K562 (cell line): ENCODE results near the gene MVD. TPM values are rescaled to one million over a fixed set of nuclear protein-coding genes. Genes with fewer than 3 reads are reported as not detected.

Source experiments
- CBFA2T2 ChIP-seq: fragments of 450-650 bp; conservative IDR thresholded peaks from 2 replicates; pipeline ENCODE4 v1.6.1; 2017; ENCODE audit warnings: mild to moderate bottlenecking
- ESRRB ChIP-seq: fragments of 250-450 bp; sonication (Bioruptor Pico); IDR thresholded peaks from 2 replicates; pipeline ENCODE4 v1.5.0; 2020; ENCODE audit warnings: mild to moderate bottlenecking, moderate library complexity, borderline replicate concordance
- FOXK2 ChIP-seq, 2 experiments: fragments of 450-650 bp; IDR thresholded peaks in 1 of 2; conservative IDR thresholded peaks in 1 of 2; 2 replicates each; pipeline ENCODE4 v1.6.1; 2016; ENCODE audit warnings: low read depth in 2 of 2, mild to moderate bottlenecking in 1 of 2
- GABPA ChIP-seq: fragments of 200-800 bp; sonication (Bioruptor generic); conservative IDR thresholded peaks from 2 replicates; pipeline ENCODE4 v1.6.1; 2016; ENCODE audit warnings: low read depth, missing genetic modification characterization, missing compliant biosample characterization
- KDM2B ChIP-seq: fragments of 250-450 bp; sonication (Bioruptor Pico); IDR thresholded peaks from 2 replicates; pipeline ENCODE4 v1.8.0; 2021; ENCODE audit warnings: mild to moderate bottlenecking, moderate library complexity
- MCM5 ChIP-seq: fragments of 450-650 bp; IDR thresholded peaks from 2 replicates; pipeline ENCODE4 v1.6.1; 2016; ENCODE audit warnings: low read depth
- MTA3 ChIP-seq: fragments of 450-650 bp; formaldehyde crosslinking; IDR thresholded peaks from 2 replicates; pipeline ENCODE4 v1.6.1; 2017; ENCODE audit warnings: mild to moderate bottlenecking, borderline replicate concordance
- PCBP1 ChIP-seq: fragments of 200-400 bp; formaldehyde crosslinking; IDR thresholded peaks from 2 replicates; pipeline ENCODE4 v1.6.1; 2018; ENCODE audit warnings: mild to moderate bottlenecking, low read depth, low read length; ENCODE audit not compliant: poor library complexity, severe bottlenecking
- RBM14 ChIP-seq: fragments of 200-400 bp; formaldehyde crosslinking; IDR thresholded peaks from 2 replicates; pipeline ENCODE4 v1.6.1; 2018; ENCODE audit warnings: low read depth, mild to moderate bottlenecking, low read length, moderate library complexity, borderline replicate concordance; ENCODE audit not compliant: insufficient read depth
- SOX6 ChIP-seq: fragments of 450-650 bp; IDR thresholded peaks from 2 replicates; pipeline ENCODE4 v1.6.1; 2014; ENCODE audit warnings: mild to moderate bottlenecking
- TEAD4 ChIP-seq, 2 experiments: sonication (generic) in 1 of 2; formaldehyde crosslinking in 1 of 2; IDR thresholded peaks; 2 replicates each; pipeline versions ENCODE4 v1.6.1 to v1.8.0; 2012 to 2022; ENCODE audit warnings: borderline replicate concordance in 1 of 2, inconsistent platforms in 1 of 2, low read length in 1 of 2, mild to moderate bottlenecking in 1 of 2, missing genetic modification reagents in 1 of 2
- ZNF561 ChIP-seq: fragments of 450-650 bp; formaldehyde crosslinking; conservative IDR thresholded peaks from 2 replicates; pipeline ENCODE4 v1.4.0; 2020; ENCODE audit warnings: mild to moderate bottlenecking, moderate library complexity
- ZNF77 ChIP-seq: fragments of 250-450 bp; sonication (Bioruptor Pico); IDR thresholded peaks from 2 replicates; pipeline ENCODE4 v1.5.0; 2020
- polyA plus RNA-seq, 8 experiments: library from polyadenylated mRNA; depleted of rRNA in 4 of 8; stranded (reverse) in 5 of 8; unstranded in 3 of 8; fragments of >200 nt; fragmentation: Nextera tagmentation in 2 of 8; fragmentation: Illumina TruSeq in 1 of 8; extraction: Ambion mirVana in 2 of 8; extraction: Trizol in 1 of 8; gene quantifications; 2 replicates each; pipeline versions ENCODE4 v1.2.1 to v1.2.3, GENCODE V29; 2011 to 2014; ENCODE audit warnings: inconsistent platforms in 1 of 8, missing spikeins in 1 of 8
- total RNA-seq, 7 experiments: library from RNA; depleted of rRNA in 6 of 7; stranded (reverse); fragments of >200 nt in 6 of 7; fragmentation: Illumina TruSeq in 2 of 7; extraction: Trizol in 2 of 7; gene quantifications; 2 replicates each; pipeline versions ENCODE4 v1.2.1 to v1.2.3, GENCODE V29; 2011 to 2021; ENCODE audit warnings: low replicate concordance in 1 of 7
- TF ChIP-seq, protein P1 (sequence below): sonication (generic); formaldehyde crosslinking; IDR thresholded peaks from 2 replicates; pipeline ENCODE4 v1.8.1; 2023; ENCODE audit warnings: mild to moderate bottlenecking, missing genetic modification reagents
- TF ChIP-seq, protein P2 (sequence below): fragments of 250-450 bp; sonication (Bioruptor Pico); IDR thresholded peaks from 2 replicates; pipeline ENCODE4 v1.5.0; 2021
- TF ChIP-seq, protein P3 (sequence below): sonication (generic); formaldehyde crosslinking; IDR thresholded peaks from 2 replicates; pipeline ENCODE4 v1.8.1; 2023; ENCODE audit warnings: mild to moderate bottlenecking, missing genetic modification reagents, moderate library complexity
- TF ChIP-seq, protein P4 (sequence below), 2 experiments: IDR thresholded peaks; 2 replicates each; pipeline ENCODE4 v1.6.1; 2012; ENCODE audit warnings: improper control_type of control experiment in 2 of 2, low read depth in 2 of 2, low read length in 2 of 2, borderline replicate concordance in 1 of 2
- TF ChIP-seq, protein P5 (sequence below): fragments of 450-650 bp; formaldehyde crosslinking; IDR thresholded peaks from 2 replicates; pipeline ENCODE4 v1.4.0; 2020; ENCODE audit warnings: mild to moderate bottlenecking, moderate library complexity

Gene MVD
- total and polyA plus RNA-seq, 9 of the 15 experiments (the other 6 are each of a cell fraction or from before 2014, with no cell fraction given), result 12.2 to 141 (median 45.3) TPM

DNA sequence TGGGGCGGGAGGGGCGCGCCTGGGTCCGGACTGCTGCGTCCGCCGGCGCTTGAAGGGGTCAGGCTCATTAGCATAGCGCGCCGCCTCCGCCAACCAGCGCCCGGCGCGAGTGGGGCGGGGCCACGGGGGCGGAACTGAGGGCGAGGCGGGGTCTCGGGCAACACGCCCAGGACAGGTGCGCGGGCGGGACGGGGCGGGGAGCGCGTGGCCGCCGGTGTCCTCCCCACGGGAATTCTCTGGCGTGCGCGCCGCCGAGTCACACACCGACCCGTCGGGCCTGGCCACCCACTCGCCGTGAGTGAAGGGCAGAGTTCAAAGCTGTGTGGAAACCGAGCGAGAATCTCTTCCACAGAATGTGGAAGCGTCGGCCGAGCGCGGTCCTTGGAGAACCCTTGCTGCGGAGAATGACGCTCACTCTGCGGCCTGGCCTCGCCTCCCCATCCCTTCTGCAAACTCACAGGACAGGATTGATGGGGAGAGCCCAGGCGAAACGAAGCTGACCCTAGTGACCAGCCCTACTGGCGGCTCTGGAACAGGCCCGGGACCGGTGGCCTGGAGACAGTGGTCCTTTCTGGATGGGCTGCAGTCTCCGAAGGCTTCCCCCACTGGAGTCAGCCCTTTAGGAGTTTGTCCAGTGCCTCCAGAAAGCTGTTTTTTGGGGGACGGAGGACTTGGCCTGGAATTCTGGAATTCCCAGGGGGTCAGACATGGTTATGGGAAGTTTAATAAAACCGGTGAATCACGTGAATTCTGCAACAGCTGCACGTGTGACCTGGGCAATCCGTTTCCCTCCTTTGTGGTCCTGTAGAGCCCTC is 23.8 kb upstream of the MVD start, which contains the start of gene SNAI3 (continued):
- TF ChIP-seq CBFA2T2 (no peak), ESRRB (CRISPR knock-in tag) (no peak), PCBP1 (no peak), ZNF77 (CRISPR knock-in tag) (no peak), TEAD4 (IDR thresholded peaks at IDR 0.05; ENCODE audit: low read length) (no peak), TEAD4 (CRISPR knock-in tag; IDR thresholded peaks at IDR 0.05; ENCODE audit: borderline replicate concordance) (no peak), GABPA (tag) (no peak), MCM5 (no peak), RBM14 (no peak), SOX6 (0 out of 2 replicates have a peak, but pooled peaks have one; percentile 25), KDM2B (CRISPR knock-in tag) (peak; percentile 10; the same call in 1 of the 2 replicates), MTA3 (peak; percentile 63; the same call in 1 of the 2 replicates), ZNF561 (CRISPR knock-in tag) (no peak), FOXK2 (conservative IDR thresholded peaks at IDR 0.05 in 1 of 2, IDR thresholded peaks at IDR 0.05 in 1 of 2; ENCODE audit: low read depth in 2 of 2) (0 out of 4 replicates have a peak, but pooled peaks of 1 of the 2 experiments have one; percentile 26)
- TF ChIP-seq, protein P1, sequence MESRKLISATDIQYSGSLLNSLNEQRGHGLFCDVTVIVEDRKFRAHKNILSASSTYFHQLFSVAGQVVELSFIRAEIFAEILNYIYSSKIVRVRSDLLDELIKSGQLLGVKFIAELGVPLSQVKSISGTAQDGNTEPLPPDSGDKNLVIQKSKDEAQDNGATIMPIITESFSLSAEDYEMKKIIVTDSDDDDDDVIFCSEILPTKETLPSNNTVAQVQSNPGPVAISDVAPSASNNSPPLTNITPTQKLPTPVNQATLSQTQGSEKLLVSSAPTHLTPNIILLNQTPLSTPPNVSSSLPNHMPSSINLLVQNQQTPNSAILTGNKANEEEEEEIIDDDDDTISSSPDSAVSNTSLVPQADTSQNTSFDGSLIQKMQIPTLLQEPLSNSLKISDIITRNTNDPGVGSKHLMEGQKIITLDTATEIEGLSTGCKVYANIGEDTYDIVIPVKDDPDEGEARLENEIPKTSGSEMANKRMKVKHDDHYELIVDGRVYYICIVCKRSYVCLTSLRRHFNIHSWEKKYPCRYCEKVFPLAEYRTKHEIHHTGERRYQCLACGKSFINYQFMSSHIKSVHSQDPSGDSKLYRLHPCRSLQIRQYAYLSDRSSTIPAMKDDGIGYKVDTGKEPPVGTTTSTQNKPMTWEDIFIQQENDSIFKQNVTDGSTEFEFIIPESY (CRISPR knock-in tag), result no peak
- TF ChIP-seq, protein P2, sequence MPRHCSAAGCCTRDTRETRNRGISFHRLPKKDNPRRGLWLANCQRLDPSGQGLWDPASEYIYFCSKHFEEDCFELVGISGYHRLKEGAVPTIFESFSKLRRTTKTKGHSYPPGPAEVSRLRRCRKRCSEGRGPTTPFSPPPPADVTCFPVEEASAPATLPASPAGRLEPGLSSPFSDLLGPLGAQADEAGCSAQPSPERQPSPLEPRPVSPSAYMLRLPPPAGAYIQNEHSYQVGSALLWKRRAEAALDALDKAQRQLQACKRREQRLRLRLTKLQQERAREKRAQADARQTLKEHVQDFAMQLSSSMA (CRISPR knock-in tag), result no peak
- TF ChIP-seq, protein P3, sequence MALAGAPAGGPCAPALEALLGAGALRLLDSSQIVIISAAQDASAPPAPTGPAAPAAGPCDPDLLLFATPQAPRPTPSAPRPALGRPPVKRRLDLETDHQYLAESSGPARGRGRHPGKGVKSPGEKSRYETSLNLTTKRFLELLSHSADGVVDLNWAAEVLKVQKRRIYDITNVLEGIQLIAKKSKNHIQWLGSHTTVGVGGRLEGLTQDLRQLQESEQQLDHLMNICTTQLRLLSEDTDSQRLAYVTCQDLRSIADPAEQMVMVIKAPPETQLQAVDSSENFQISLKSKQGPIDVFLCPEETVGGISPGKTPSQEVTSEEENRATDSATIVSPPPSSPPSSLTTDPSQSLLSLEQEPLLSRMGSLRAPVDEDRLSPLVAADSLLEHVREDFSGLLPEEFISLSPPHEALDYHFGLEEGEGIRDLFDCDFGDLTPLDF (CRISPR knock-in tag), result peak; percentile 33; the same call in 1 of the 2 replicates
- TF ChIP-seq, protein P4, sequence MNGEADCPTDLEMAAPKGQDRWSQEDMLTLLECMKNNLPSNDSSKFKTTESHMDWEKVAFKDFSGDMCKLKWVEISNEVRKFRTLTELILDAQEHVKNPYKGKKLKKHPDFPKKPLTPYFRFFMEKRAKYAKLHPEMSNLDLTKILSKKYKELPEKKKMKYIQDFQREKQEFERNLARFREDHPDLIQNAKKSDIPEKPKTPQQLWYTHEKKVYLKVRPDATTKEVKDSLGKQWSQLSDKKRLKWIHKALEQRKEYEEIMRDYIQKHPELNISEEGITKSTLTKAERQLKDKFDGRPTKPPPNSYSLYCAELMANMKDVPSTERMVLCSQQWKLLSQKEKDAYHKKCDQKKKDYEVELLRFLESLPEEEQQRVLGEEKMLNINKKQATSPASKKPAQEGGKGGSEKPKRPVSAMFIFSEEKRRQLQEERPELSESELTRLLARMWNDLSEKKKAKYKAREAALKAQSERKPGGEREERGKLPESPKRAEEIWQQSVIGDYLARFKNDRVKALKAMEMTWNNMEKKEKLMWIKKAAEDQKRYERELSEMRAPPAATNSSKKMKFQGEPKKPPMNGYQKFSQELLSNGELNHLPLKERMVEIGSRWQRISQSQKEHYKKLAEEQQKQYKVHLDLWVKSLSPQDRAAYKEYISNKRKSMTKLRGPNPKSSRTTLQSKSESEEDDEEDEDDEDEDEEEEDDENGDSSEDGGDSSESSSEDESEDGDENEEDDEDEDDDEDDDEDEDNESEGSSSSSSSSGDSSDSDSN (IDR thresholded peaks at IDR 0.05; ENCODE audit: borderline replicate concordance in 1 of 2, low read depth in 2 of 2, low read length in 2 of 2), result peak; percentile 82 to 98; a peak in 3 of 4 replicates
- TF ChIP-seq, protein P5, sequence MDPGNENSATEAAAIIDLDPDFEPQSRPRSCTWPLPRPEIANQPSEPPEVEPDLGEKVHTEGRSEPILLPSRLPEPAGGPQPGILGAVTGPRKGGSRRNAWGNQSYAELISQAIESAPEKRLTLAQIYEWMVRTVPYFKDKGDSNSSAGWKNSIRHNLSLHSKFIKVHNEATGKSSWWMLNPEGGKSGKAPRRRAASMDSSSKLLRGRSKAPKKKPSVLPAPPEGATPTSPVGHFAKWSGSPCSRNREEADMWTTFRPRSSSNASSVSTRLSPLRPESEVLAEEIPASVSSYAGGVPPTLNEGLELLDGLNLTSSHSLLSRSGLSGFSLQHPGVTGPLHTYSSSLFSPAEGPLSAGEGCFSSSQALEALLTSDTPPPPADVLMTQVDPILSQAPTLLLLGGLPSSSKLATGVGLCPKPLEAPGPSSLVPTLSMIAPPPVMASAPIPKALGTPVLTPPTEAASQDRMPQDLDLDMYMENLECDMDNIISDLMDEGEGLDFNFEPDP, result 0 out of 2 replicates have a peak, but pooled peaks have one; percentile 45
